DND-41 (cell line): ENCODE data around the gene SPINK2.

Experiments
- EZH2 ChIP-seq: IDR thresholded peaks from 3 replicates; pipeline ENCODE4 v1.6.1; 2012; ENCODE audit warnings: borderline replicate concordance, low read depth, mild to moderate bottlenecking, moderate library complexity, low read length, inconsistent platforms; ENCODE audit not compliant: severe bottlenecking
- TF ChIP-seq, protein P1 (sequence below): IDR thresholded peaks from 2 replicates; pipeline ENCODE4 v1.5.1; 2012; ENCODE audit warnings: borderline replicate concordance, low read length, moderate library complexity, mild to moderate bottlenecking; ENCODE audit not compliant: poor library complexity, severe bottlenecking; ENCODE audit errors: extremely low read depth

GRCh38 chr4:56856656-56857055 is 35.2 kb upstream of the SPINK2 start:
- TF ChIP-seq, protein P1, sequence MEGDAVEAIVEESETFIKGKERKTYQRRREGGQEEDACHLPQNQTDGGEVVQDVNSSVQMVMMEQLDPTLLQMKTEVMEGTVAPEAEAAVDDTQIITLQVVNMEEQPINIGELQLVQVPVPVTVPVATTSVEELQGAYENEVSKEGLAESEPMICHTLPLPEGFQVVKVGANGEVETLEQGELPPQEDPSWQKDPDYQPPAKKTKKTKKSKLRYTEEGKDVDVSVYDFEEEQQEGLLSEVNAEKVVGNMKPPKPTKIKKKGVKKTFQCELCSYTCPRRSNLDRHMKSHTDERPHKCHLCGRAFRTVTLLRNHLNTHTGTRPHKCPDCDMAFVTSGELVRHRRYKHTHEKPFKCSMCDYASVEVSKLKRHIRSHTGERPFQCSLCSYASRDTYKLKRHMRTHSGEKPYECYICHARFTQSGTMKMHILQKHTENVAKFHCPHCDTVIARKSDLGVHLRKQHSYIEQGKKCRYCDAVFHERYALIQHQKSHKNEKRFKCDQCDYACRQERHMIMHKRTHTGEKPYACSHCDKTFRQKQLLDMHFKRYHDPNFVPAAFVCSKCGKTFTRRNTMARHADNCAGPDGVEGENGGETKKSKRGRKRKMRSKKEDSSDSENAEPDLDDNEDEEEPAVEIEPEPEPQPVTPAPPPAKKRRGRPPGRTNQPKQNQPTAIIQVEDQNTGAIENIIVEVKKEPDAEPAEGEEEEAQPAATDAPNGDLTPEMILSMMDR = no peak
- TF ChIP-seq EZH2 = no peak
